Activated effector memory CD4-positive, alpha-beta T cell treated with Interleukin-2 at 50 U/mL for 16 hours (primary cell): ENCODE data around the gene SURF1.
"Not testable (repeated sequence)": the region's sequence is repeated elsewhere in the genome, so short reads cannot be mapped to it uniquely, and the experiment has no call there.

Experiments
- DNase-seq: peaks from one replicate; pipeline ENCODE4 v3.0.0-alpha.2; 2020

The SURF1 gene

GRCh38 chr9:133382507-133383141 lies 26.3 kb upstream of the SURF1 start:
- DNase-seq, result no peak

- no peak for DNase-seq
Measured at GRCh38 chr9:133380734-133381133, 24.4 kb upstream of the SURF1 start.

- no peak for DNase-seq
Measured at GRCh38 chr9:133379153-133380086, 23.1 kb upstream of the SURF1 start.

GRCh38 chr9:133378408-133378962 lies 22.2 kb upstream of the SURF1 start:
- no peak for DNase-seq

- no peak for DNase-seq
Measured at GRCh38 chr9:133377721-133378216, 21.5 kb upstream of the SURF1 start.

- not testable (repeated sequence) for DNase-seq
Measured at GRCh38 chr9:133377280-133377679, 21.0 kb upstream of the SURF1 start.

GRCh38 chr9:133375724-133376654 lies 19.7 kb upstream of the SURF1 start, which contains the start of the genes STKLD1 and SURF4:
Gene STKLD1, plus strand, starts transcription at chr9:133376366. Its CDS starts 108 bp downstream, at chr9:133376474.
Gene SURF4, minus strand, starts transcription at chr9:133376060. Its CDS starts 91 bp downstream, at chr9:133375969.
- peak; percentile 95 for DNase-seq

- DNase-seq, result no peak
Measured at GRCh38 chr9:133375116-133375723, 18.9 kb upstream of the SURF1 start.

- no peak for DNase-seq
Measured at GRCh38 chr9:133374612-133375115, 18.4 kb upstream of the SURF1 start.

- DNase-seq, result no peak
Measured at GRCh38 chr9:133372144-133372543, 15.9 kb upstream of the SURF1 start.

GRCh38 chr9:133371261-133371711 lies 15.0 kb upstream of the SURF1 start:
- DNase-seq, result peak; percentile 62

- DNase-seq, result peak; percentile 45
Measured at GRCh38 chr9:133370685-133371084, 14.4 kb upstream of the SURF1 start.

GRCh38 chr9:133369933-133370332 lies 13.6 kb upstream of the SURF1 start:
- no peak for DNase-seq

- no peak for DNase-seq
Measured at GRCh38 chr9:133369422-133369821, 13.1 kb upstream of the SURF1 start.

GRCh38 chr9:133368249-133368881 lies 12.1 kb upstream of the SURF1 start:
- no peak for DNase-seq

- no peak for DNase-seq
Measured at GRCh38 chr9:133367778-133368177, 11.5 kb upstream of the SURF1 start.

- DNase-seq, result no peak
Measured at GRCh38 chr9:133367221-133367620, 10.9 kb upstream of the SURF1 start.

GRCh38 chr9:133366435-133366834 lies 10.1 kb upstream of the SURF1 start:
- no peak for DNase-seq

- no peak for DNase-seq
Measured at GRCh38 chr9:133362359-133363044, 6.2 kb upstream of the SURF1 start.

GRCh38 chr9:133361507-133362092 lies 5.3 kb upstream of the SURF1 start:
- DNase-seq, result no peak
